ENCODE measurements around the gene ZBED2.
"Not testable (repeated sequence)": the region's sequence is repeated elsewhere in the genome, so short reads cannot be mapped to it uniquely, and the experiment has no call there.

The ZBED2 gene

GRCh38 chr3:111595232-111595631 lies at the start of gene ZBED2:
Gene ZBED2, minus strand, starts transcription at chr3:111595346. Its CDS starts 1,145 bp downstream, at chr3:111594201.
- DNase-seq: no peak

GRCh38 chr3:111639316-111639715 lies 44.2 kb upstream of the ZBED2 start:
- no peak for DNase-seq

- no peak for DNase-seq
Observed at GRCh38 chr3:111636366-111636885, 41.3 kb upstream of the ZBED2 start.

GRCh38 chr3:111635403-111635802 lies 40.3 kb upstream of the ZBED2 start:
- no peak for DNase-seq

GRCh38 chr3:111630638-111631037 lies 35.5 kb upstream of the ZBED2 start:
- DNase-seq: not testable (repeated sequence)

GRCh38 chr3:111629018-111629417 lies 33.9 kb upstream of the ZBED2 start:
- not testable (repeated sequence) for DNase-seq

GRCh38 chr3:111627092-111627491 lies 31.9 kb upstream of the ZBED2 start:
- no peak for DNase-seq

- no peak for DNase-seq
Observed at GRCh38 chr3:111621535-111621934, 26.4 kb upstream of the ZBED2 start.

GRCh38 chr3:111619833-111620232 lies 24.7 kb upstream of the ZBED2 start:
- no peak for DNase-seq

GRCh38 chr3:111618945-111619344 lies 23.8 kb upstream of the ZBED2 start:
- no peak for DNase-seq

- no peak for DNase-seq
Observed at GRCh38 chr3:111617912-111618601, 22.9 kb upstream of the ZBED2 start.

- no peak for DNase-seq
Observed at GRCh38 chr3:111617406-111617805, 22.3 kb upstream of the ZBED2 start.

GRCh38 chr3:111616417-111617105 lies 21.4 kb upstream of the ZBED2 start:
- no peak for DNase-seq

- no peak for DNase-seq
Observed at GRCh38 chr3:111615880-111616279, 20.7 kb upstream of the ZBED2 start.

- no peak for DNase-seq
Observed at GRCh38 chr3:111613294-111613693, 18.1 kb upstream of the ZBED2 start.

GRCh38 chr3:111610612-111611054 lies 15.5 kb upstream of the ZBED2 start:
- no peak for DNase-seq

- DNase-seq: no peak
Observed at GRCh38 chr3:111610189-111610588, 15.0 kb upstream of the ZBED2 start.

- DNase-seq: no peak
Observed at GRCh38 chr3:111609700-111610099, 14.6 kb upstream of the ZBED2 start.

GRCh38 chr3:111608383-111608782 lies 13.2 kb upstream of the ZBED2 start:
- no peak for DNase-seq

GRCh38 chr3:111607240-111607920 lies 12.2 kb upstream of the ZBED2 start:
- no peak for DNase-seq

GRCh38 chr3:111605493-111605892 lies 10.3 kb upstream of the ZBED2 start:
- DNase-seq: no peak

GRCh38 chr3:111605018-111605417 lies 9.9 kb upstream of the ZBED2 start:
- DNase-seq: no peak

- DNase-seq: no peak
Observed at GRCh38 chr3:111604119-111604518, 9.0 kb upstream of the ZBED2 start.

- DNase-seq: no peak
Observed at GRCh38 chr3:111603679-111604078, 8.5 kb upstream of the ZBED2 start.

Data from NCI-H1092 treated with DMSO at 0.1 percent for 48 hours (cell line).